Smooth muscle cell (in vitro differentiated cells): Measurements from ENCODE around the gene CHRND. TPM values are rescaled to one million over a fixed set of nuclear protein-coding genes. Genes with fewer than 3 reads are reported as not detected.

Source experiments
- DNase-seq: peaks from one replicate; lab custom pipeline; 2025; ENCODE audit not compliant: unreplicated experiment; lab: John Stamatoyannopoulos, UW
- H2AFZ ChIP-seq: fragments of 200-600 bp; sonication (generic); 2 replicates; pipeline ENCODE4 v1.6.0; 2016; ENCODE audit warnings: antibody characterized with exemption, low read depth, mild to moderate bottlenecking
- H3F3A ChIP-seq: fragments of 200-600 bp; sonication (generic); 2 replicates; pipeline ENCODE4 v1.6.0; 2017; ENCODE audit warnings: antibody characterized with exemption, low read depth
- H3K27ac ChIP-seq: fragments of 200-600 bp; sonication (generic); 2 replicates; pipeline ENCODE4 v1.5.1; 2016; ENCODE audit warnings: low read depth, mild to moderate bottlenecking
- H3K27me3 ChIP-seq: fragments of 200-600 bp; sonication (generic); 2 replicates; pipeline ENCODE4 v1.6.1; 2016; ENCODE audit warnings: low read depth, mild to moderate bottlenecking
- H3K36me3 ChIP-seq: fragments of 200-600 bp; sonication (generic); 2 replicates; pipeline ENCODE4 v1.5.1; 2016; ENCODE audit warnings: low read depth
- H3K4me1 ChIP-seq: fragments of 200-600 bp; sonication (generic); 2 replicates; pipeline ENCODE4 v1.5.1; 2016; ENCODE audit warnings: low read depth
- H3K4me2 ChIP-seq: fragments of 200-600 bp; sonication (generic); 2 replicates; pipeline ENCODE4 v1.6.0; 2016; ENCODE audit warnings: mild to moderate bottlenecking
- H3K4me3 ChIP-seq: fragments of 200-600 bp; sonication (generic); 2 replicates; pipeline ENCODE4 v1.5.1; 2016; ENCODE audit warnings: mild to moderate bottlenecking
- H3K79me2 ChIP-seq: fragments of 200-600 bp; sonication (generic); 2 replicates; pipeline ENCODE4 v1.6.0; 2016; ENCODE audit warnings: low read depth, mild to moderate bottlenecking
- H3K9ac ChIP-seq: fragments of 200-600 bp; sonication (generic); 2 replicates; pipeline ENCODE4 v1.6.0; 2016; ENCODE audit warnings: low read depth
- H3K9me3 ChIP-seq: fragments of 200-600 bp; sonication (generic); replicated peaks from 2 replicates; pipeline ENCODE4 v1.5.1; 2016; ENCODE audit warnings: low read depth
- H4K20me1 ChIP-seq: fragments of 200-600 bp; sonication (generic); 2 replicates; pipeline ENCODE4 v1.6.0; 2016; ENCODE audit warnings: low read depth
- CTCF ChIP-seq: fragments of 200-600 bp; sonication (generic); IDR thresholded peaks from 2 replicates; pipeline ENCODE4 v1.5.1; 2017; ENCODE audit warnings: borderline replicate concordance, mild to moderate bottlenecking, antibody characterized with exemption; ENCODE audit not compliant: insufficient read depth, poor library complexity, severe bottlenecking
- WGBS: methylation state at CpG from one replicate; pipeline ENCODE4 v1.1.7; 2016; ENCODE audit warnings: low lambda C conversion rate; 5-methylcytosine and 5-hydroxymethylcytosine counted together
- polyA plus RNA-seq: library from polyadenylated mRNA; unstranded; fragments of >200 nt; fragmentation: Nextera tagmentation; extraction: Ambion mirVana; gene quantifications from 2 replicates; pipeline ENCODE4 v1.2.1, GENCODE V29; 2016
- total RNA-seq: library from RNA; depleted of rRNA; stranded (reverse); fragments of >200 nt; gene quantifications from 2 replicates; pipeline ENCODE4 v1.2.3, GENCODE V29; 2014

CHRND gene
- total and polyA plus RNA-seq, 2 experiments from 2014 or later = not detected

GRCh38 chr2:232481322-232482140, 44.4 kb upstream of the CHRND start:
- no peak overlapping the region for H3K4me2 ChIP-seq
- H3K9ac ChIP-seq = no peak overlapping the region
- no peak overlapping the region for H2AFZ ChIP-seq
- H4K20me1 ChIP-seq = no peaks in the 10 kb centered on the region
- no peak for DNase-seq
- no peak overlapping the region for H3K27ac ChIP-seq
- TF ChIP-seq CTCF = no peak
- H3K27me3 ChIP-seq = peaks cover 56% of the 10 kb centered on the region
- no peaks in the 10 kb centered on the region for H3K9me3 ChIP-seq
- H3K79me2 ChIP-seq = no peaks in the 10 kb centered on the region
- 93% methylated on average over 27 of the region's 29 CpGs for WGBS
- no peak overlapping the region for H3K4me3 ChIP-seq
- H3K4me1 ChIP-seq = no peaks in the 10 kb centered on the region
- no peaks in the 10 kb centered on the region for H3K36me3 ChIP-seq
- H3F3A ChIP-seq = no peaks in the 10 kb centered on the region

GRCh38 chr2:232482301-232483238, 43.4 kb upstream of the CHRND start:
- no peaks in the 10 kb centered on the region for H3F3A ChIP-seq
- H4K20me1 ChIP-seq = no peaks in the 10 kb centered on the region
- H3K36me3 ChIP-seq = no peaks in the 10 kb centered on the region
- H3K79me2 ChIP-seq = no peaks in the 10 kb centered on the region
- no peak overlapping the region for H3K4me2 ChIP-seq
- H3K9me3 ChIP-seq = no peaks in the 10 kb centered on the region
- H3K4me1 ChIP-seq = no peaks in the 10 kb centered on the region
- no peak overlapping the region for H3K27ac ChIP-seq
- 92% methylated on average over 31 of the region's 31 CpGs for WGBS
- peaks cover 66% of the 10 kb centered on the region for H3K27me3 ChIP-seq
- no peak for DNase-seq
- H3K9ac ChIP-seq = no peak overlapping the region
- TF ChIP-seq CTCF = no peak
- H2AFZ ChIP-seq = no peak overlapping the region
- no peak overlapping the region for H3K4me3 ChIP-seq

GRCh38 chr2:232483311-232483922, 42.5 kb upstream of the CHRND start:
- no peak overlapping the region for H3K9ac ChIP-seq
- H3K9me3 ChIP-seq = no peaks in the 10 kb centered on the region
- H3K4me1 ChIP-seq = no peaks in the 10 kb centered on the region
- no peaks in the 10 kb centered on the region for H4K20me1 ChIP-seq
- H3K4me3 ChIP-seq = no peak overlapping the region
- H3K79me2 ChIP-seq = no peaks in the 10 kb centered on the region
- H3F3A ChIP-seq = no peaks in the 10 kb centered on the region
- no peak overlapping the region for H3K27ac ChIP-seq
- H3K4me2 ChIP-seq = no peak overlapping the region
- H3K27me3 ChIP-seq = peaks cover 73% of the 10 kb centered on the region
- no peak overlapping the region for H2AFZ ChIP-seq
- no peak for DNase-seq
- TF ChIP-seq CTCF = no peak
- 93% methylated on average over 10 of the region's 10 CpGs for WGBS
- no peaks in the 10 kb centered on the region for H3K36me3 ChIP-seq
